H9 (cell line): ENCODE measurements around the gene SRC. TPM values are rescaled to one million over a fixed set of nuclear protein-coding genes. Genes with fewer than 3 reads are reported as not detected.

Source experiments
- DNase-seq: peaks from one replicate; pipeline ENCODE4 v3.0.0-alpha.2; 2017
- H2AFZ ChIP-seq: one replicate; pipeline ENCODE4 v1.6.1; 2013; ENCODE audit warnings: mild to moderate bottlenecking, low read length, control low read depth, moderate library complexity
- H2AK5ac ChIP-seq: 2 replicates; pipeline ENCODE4 v1.6.1; 2013; ENCODE audit warnings: low read length, control low read depth, mixed read lengths; ENCODE audit not compliant: insufficient read length
- H2BK120ac ChIP-seq: one replicate; pipeline ENCODE4 v1.6.1; 2013; ENCODE audit warnings: low read depth, mild to moderate bottlenecking, low read length, control low read depth, inconsistent platforms; ENCODE audit not compliant: poor library complexity, severe bottlenecking
- H2BK12ac ChIP-seq: 2 replicates; pipeline ENCODE4 v1.6.1; 2013; ENCODE audit warnings: low read length, control low read depth, mixed read lengths, low read depth; ENCODE audit not compliant: insufficient read length
- H2BK15ac ChIP-seq: 2 replicates; pipeline ENCODE4 v1.6.1; 2013; ENCODE audit warnings: low read depth, low read length, control low read depth
- H2BK20ac ChIP-seq: one replicate; pipeline ENCODE4 v1.6.1; 2013; ENCODE audit warnings: low read depth, mild to moderate bottlenecking, low read length, control low read depth, inconsistent platforms; ENCODE audit not compliant: poor library complexity, severe bottlenecking
- H2BK5ac ChIP-seq: 2 replicates; pipeline ENCODE4 v1.6.1; 2013; ENCODE audit warnings: low read length, control low read depth, mixed read lengths; ENCODE audit not compliant: insufficient read length
- H3K14ac ChIP-seq: 2 replicates; pipeline ENCODE4 v1.6.1; 2013; ENCODE audit warnings: low read length, control low read depth; ENCODE audit not compliant: insufficient read depth
- H3K18ac ChIP-seq: 2 replicates; pipeline ENCODE4 v1.6.1; 2013; ENCODE audit warnings: low read depth, mild to moderate bottlenecking, mixed read lengths, low read length, control low read depth; ENCODE audit not compliant: insufficient read length
- H3K23ac ChIP-seq: 2 replicates; pipeline ENCODE4 v1.6.1; 2013; ENCODE audit warnings: low read length, control low read depth, mixed read lengths, low read depth; ENCODE audit not compliant: insufficient read length
- H3K23me2 ChIP-seq: 2 replicates; pipeline ENCODE4 v1.6.1; 2013; ENCODE audit warnings: low read depth, mild to moderate bottlenecking, mixed read lengths, low read length, control low read depth; ENCODE audit not compliant: insufficient read length, poor library complexity, severe bottlenecking
- H3K27ac ChIP-seq: 2 replicates; pipeline ENCODE4 v1.5.1; 2013; ENCODE audit warnings: low read length, control low read depth, mixed read lengths, low read depth; ENCODE audit not compliant: insufficient read length
- H3K27me3 ChIP-seq: 2 replicates; pipeline ENCODE4 v1.6.1; 2013; ENCODE audit warnings: low read length, control low read depth, inconsistent platforms; ENCODE audit not compliant: insufficient read depth
- H3K4ac ChIP-seq: 2 replicates; pipeline ENCODE4 v1.6.1; 2013; ENCODE audit warnings: low read depth, mild to moderate bottlenecking, control low read depth, inconsistent platforms, low read length, moderate library complexity
- H3K4me1 ChIP-seq: 2 replicates; pipeline ENCODE4 v1.6.1; 2013; ENCODE audit warnings: low read length, control low read depth, inconsistent platforms; ENCODE audit not compliant: insufficient read depth
- H3K4me2 ChIP-seq: 2 replicates; pipeline ENCODE4 v1.6.1; 2013; ENCODE audit warnings: low read length, control low read depth, mixed read lengths; ENCODE audit not compliant: insufficient read length, insufficient read depth
- H3K56ac ChIP-seq: 2 replicates; pipeline ENCODE4 v1.6.1; 2013; ENCODE audit warnings: low read depth, mild to moderate bottlenecking, mixed read lengths, low read length, control low read depth; ENCODE audit not compliant: insufficient read length
- H3K79me1 ChIP-seq: 2 replicates; pipeline ENCODE4 v1.6.1; 2013; ENCODE audit warnings: low read depth, mild to moderate bottlenecking, moderate library complexity, low read length, control low read depth, inconsistent platforms; ENCODE audit not compliant: insufficient read depth, poor library complexity, severe bottlenecking
- H3K79me2 ChIP-seq: 2 replicates; pipeline ENCODE4 v1.6.1; 2013; ENCODE audit warnings: low read length, control low read depth, inconsistent platforms; ENCODE audit not compliant: insufficient read depth
- H3K9ac ChIP-seq: 2 replicates; pipeline ENCODE4 v1.6.1; 2013; ENCODE audit warnings: low read length, control low read depth, mixed read lengths; ENCODE audit not compliant: insufficient read length; ENCODE audit errors: extremely low read depth
- H3K9me3 ChIP-seq: one replicate; pipeline ENCODE4 v1.6.1; 2013; ENCODE audit warnings: low read depth, low read length, inconsistent platforms; ENCODE audit not compliant: control insufficient read depth
- H3T11ph ChIP-seq: one replicate; pipeline ENCODE4 v1.6.1; 2013; ENCODE audit warnings: mild to moderate bottlenecking, low read length, control low read depth, inconsistent platforms
- H4K20me1 ChIP-seq: one replicate; pipeline ENCODE4 v1.6.1; 2013; ENCODE audit not compliant: control insufficient read depth, insufficient read length, insufficient read depth
- H4K5ac ChIP-seq: 2 replicates; pipeline ENCODE4 v1.6.1; 2013; ENCODE audit warnings: low read depth, mild to moderate bottlenecking, mixed read lengths, low read length, control low read depth; ENCODE audit not compliant: insufficient read length
- H4K8ac ChIP-seq: replicated peaks from 2 replicates; pipeline ENCODE4 v1.6.1; 2013; ENCODE audit warnings: low read length, control low read depth, mixed read lengths, low read depth; ENCODE audit not compliant: insufficient read length
- H4K91ac ChIP-seq: 2 replicates; pipeline ENCODE4 v1.6.1; 2013; ENCODE audit warnings: low read depth, mild to moderate bottlenecking, moderate library complexity, mixed read lengths, low read length, control low read depth; ENCODE audit not compliant: insufficient read length
- H3K27ac Mint-ChIP-seq, 3 experiments: 2 replicates in 2 of 3; 3 replicates in 1 of 3; pipeline ENCODE4 v1.8.0; 2020 to 2021; ENCODE audit warnings: mixed read lengths in 3 of 3, mild to moderate bottlenecking in 1 of 3, moderate library complexity in 1 of 3
- H3K27me3 Mint-ChIP-seq: 2 replicates; pipeline ENCODE4 v1.8.0; 2021; ENCODE audit warnings: low read depth, mild to moderate bottlenecking, moderate library complexity, mixed read lengths
- H3K36me3 Mint-ChIP-seq, 3 experiments: 2 replicates in 2 of 3; 3 replicates in 1 of 3; pipeline ENCODE4 v1.8.0; 2020 to 2021; ENCODE audit warnings: low read depth in 3 of 3, mixed read lengths in 3 of 3; ENCODE audit not compliant: insufficient read depth in 1 of 3
- H3K4me1 Mint-ChIP-seq, 2 experiments: 2 replicates each; pipeline ENCODE4 v1.8.0; 2020; ENCODE audit warnings: mixed read lengths in 2 of 2
- H3K4me3 Mint-ChIP-seq, 2 experiments: 2 replicates in 1 of 2; 3 replicates in 1 of 2; pipeline ENCODE4 v1.8.0; 2020 to 2021; ENCODE audit warnings: mild to moderate bottlenecking in 2 of 2, mixed read lengths in 2 of 2, moderate library complexity in 1 of 2
- H3K9me3 Mint-ChIP-seq, 2 experiments: 2 replicates in 1 of 2; 3 replicates in 1 of 2; pipeline ENCODE4 v1.8.0; 2020; ENCODE audit warnings: mild to moderate bottlenecking in 2 of 2, mixed read lengths in 2 of 2, moderate library complexity in 1 of 2
- CTCF ChIP-seq: fragments of 200-600 bp; sonication (generic); conservative IDR thresholded peaks from 3 replicates; pipeline ENCODE4 v1.8.0; 2021; ENCODE audit warnings: antibody characterized with exemption, mild to moderate bottlenecking
- WGBS: extraction: QIAGEN DNeasy Blood & Tissue Kit; methylation state at CpG from one replicate; pipeline ENCODE4 v1.1.7; 2013; ENCODE audit warnings: missing lambda C conversion rate, low lambda C conversion rate, mixed read lengths; ENCODE audit not compliant: insufficient read length; ENCODE audit errors: extremely low coverage; 5-methylcytosine and 5-hydroxymethylcytosine counted together
- total RNA-seq: library from RNA; stranded (reverse); gene quantifications from 2 replicates; pipeline ENCODE4 v1.2.1, GENCODE V29; 2021

Gene SRC
- total RNA-seq, 1 experiment from 2014 or later = 44.5 TPM

GRCh38 chr20:37401930-37402675 lies 56.2 kb downstream of the SRC start:
- Mint-ChIP-seq H3K9me3 (no peaks in the 10 kb centered on the region), H3K27me3 (peaks cover 6% of the 10 kb centered on the region), H3K4me3 (no peak overlapping the region), H3K4me1 (peaks cover 11 to 18% of the 10 kb centered on the region in 2 experiments), H3K27ac (peak overlapping the region in 1 of 3 experiments; percentile 92; a peak in 3 of 7 replicates), H3K36me3 (peaks cover 4 to 54% (median 48%) of the 10 kb centered on the region in 3 experiments)
- DNase-seq = no peak
- no peak overlapping the region for H2BK120ac ChIP-seq
- no peak overlapping the region for H3K9ac ChIP-seq
- no peak overlapping the region for H3K4me2 ChIP-seq
- no peak overlapping the region for H4K8ac ChIP-seq
- H3K9me3 ChIP-seq = no peaks in the 10 kb centered on the region
- H2BK15ac ChIP-seq = no peak overlapping the region
- H3K79me1 ChIP-seq = no peaks in the 10 kb centered on the region
- H3K4me1 ChIP-seq = no peaks in the 10 kb centered on the region
- no peak overlapping the region for H2AFZ ChIP-seq
- no peak overlapping the region for H2BK12ac ChIP-seq
- H3K79me2 ChIP-seq = no peaks in the 10 kb centered on the region
- no peak overlapping the region for H2BK5ac ChIP-seq
- no peak overlapping the region for H3K14ac ChIP-seq
- H4K91ac ChIP-seq = no peak overlapping the region
- no peak overlapping the region for H3K4ac ChIP-seq
- no peak for TF ChIP-seq CTCF
- no peak overlapping the region for H2BK20ac ChIP-seq
- no peaks in the 10 kb centered on the region for H3K27me3 ChIP-seq
- no CpG with 5 or more reads among the region's 30 CpGs for WGBS
- no peak overlapping the region for H3T11ph ChIP-seq
- no peak overlapping the region for H3K18ac ChIP-seq
- no peak overlapping the region for H2AK5ac ChIP-seq
- peaks cover 2% of the 10 kb centered on the region for H3K23me2 ChIP-seq
- H3K27ac ChIP-seq = no peak overlapping the region
- H4K20me1 ChIP-seq = no peaks in the 10 kb centered on the region
- H3K56ac ChIP-seq = no peak overlapping the region
- no peak overlapping the region for H4K5ac ChIP-seq
- no peak overlapping the region for H3K23ac ChIP-seq
